Measurements from ENCODE around the gene AASDHPPT.

DNA sequence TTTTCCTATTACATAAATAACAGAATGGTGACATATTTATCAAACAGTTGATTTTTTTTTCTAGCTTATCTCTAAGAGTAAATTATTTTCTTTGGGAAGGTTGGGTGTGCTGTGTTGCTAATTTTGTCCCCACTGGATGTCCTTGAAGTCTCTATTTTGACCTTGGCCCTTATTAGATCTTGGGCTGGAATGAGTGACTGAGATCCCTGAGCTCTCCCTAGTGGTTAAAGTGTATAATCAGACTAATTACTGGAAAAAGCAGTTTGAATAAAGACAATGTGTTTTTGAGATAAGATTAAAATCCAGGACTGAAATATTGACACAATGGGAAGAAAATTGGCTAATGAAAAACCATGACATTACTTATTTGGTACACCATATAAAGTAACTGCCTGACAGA lies 56.1 kb downstream of the AASDHPPT start:
- TF ChIP-seq, protein P1, sequence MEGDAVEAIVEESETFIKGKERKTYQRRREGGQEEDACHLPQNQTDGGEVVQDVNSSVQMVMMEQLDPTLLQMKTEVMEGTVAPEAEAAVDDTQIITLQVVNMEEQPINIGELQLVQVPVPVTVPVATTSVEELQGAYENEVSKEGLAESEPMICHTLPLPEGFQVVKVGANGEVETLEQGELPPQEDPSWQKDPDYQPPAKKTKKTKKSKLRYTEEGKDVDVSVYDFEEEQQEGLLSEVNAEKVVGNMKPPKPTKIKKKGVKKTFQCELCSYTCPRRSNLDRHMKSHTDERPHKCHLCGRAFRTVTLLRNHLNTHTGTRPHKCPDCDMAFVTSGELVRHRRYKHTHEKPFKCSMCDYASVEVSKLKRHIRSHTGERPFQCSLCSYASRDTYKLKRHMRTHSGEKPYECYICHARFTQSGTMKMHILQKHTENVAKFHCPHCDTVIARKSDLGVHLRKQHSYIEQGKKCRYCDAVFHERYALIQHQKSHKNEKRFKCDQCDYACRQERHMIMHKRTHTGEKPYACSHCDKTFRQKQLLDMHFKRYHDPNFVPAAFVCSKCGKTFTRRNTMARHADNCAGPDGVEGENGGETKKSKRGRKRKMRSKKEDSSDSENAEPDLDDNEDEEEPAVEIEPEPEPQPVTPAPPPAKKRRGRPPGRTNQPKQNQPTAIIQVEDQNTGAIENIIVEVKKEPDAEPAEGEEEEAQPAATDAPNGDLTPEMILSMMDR (IDR thresholded peaks at IDR 0.05) = no peak
- no peak for TF ChIP-seq POLR2A (IDR thresholded peaks at IDR 0.05)
- no peak for TF ChIP-seq POLR2AphosphoS5 (IDR thresholded peaks at IDR 0.05)

Measured in breast epithelium (tissue), 3 donors.